H1 (cell line): ENCODE data around the gene RALA. TPM values are rescaled to one million over a fixed set of nuclear protein-coding genes. Genes with fewer than 3 reads are reported as not detected.

Experiments used
- CTCF ChIA-PET: fragments of 300-600 bp; sonication (Branson Sonifier 250); formaldehyde crosslinking; loops from one replicate; lab custom pipeline; 2021; ENCODE audit not compliant: partially characterized antibody; lab: Charles Lee
- POLR2A ChIA-PET: fragments of 300-600 bp; sonication (Branson Sonifier 250); formaldehyde crosslinking; loops from one replicate; lab custom pipeline; 2021; ENCODE audit warnings: inconsistent platforms; ENCODE audit not compliant: partially characterized antibody; lab: Charles Lee
- DNase-seq, 2 experiments: peaks; one replicate each; pipeline versions ENCODE4 v3.0.0 to v3.0.0-alpha.2; 2010 to 2022; ENCODE audit warnings: low spot score in 2 of 2, low read depth in 1 of 2, mixed read lengths in 1 of 2
- FAIRE-seq: peaks from 2 replicates; lab custom pipeline; 2011; peaks lifted over from hg19 to GRCh38; lab: Jason Lieb, UNC
- H2AFZ ChIP-seq: 2 replicates; pipeline ENCODE4 v1.8.1; 2012; ENCODE audit warnings: low read length, inconsistent platforms
- H2AK5ac ChIP-seq: 2 replicates; pipeline ENCODE4 v1.6.1; 2013; ENCODE audit warnings: low read depth, low read length
- H2BK120ac ChIP-seq: replicated peaks from 2 replicates; pipeline ENCODE3; 2013; ENCODE audit warnings: low read depth, low read length, inconsistent platforms
- H2BK12ac ChIP-seq: 2 replicates; pipeline ENCODE4 v1.6.1; 2013; ENCODE audit warnings: low read depth, low read length
- H2BK15ac ChIP-seq: 2 replicates; pipeline ENCODE4 v1.6.1; 2013; ENCODE audit warnings: low read length
- H2BK20ac ChIP-seq: 2 replicates; pipeline ENCODE4 v1.6.1; 2013; ENCODE audit warnings: low read length
- H2BK5ac ChIP-seq: 2 replicates; pipeline ENCODE4 v1.6.1; 2013; ENCODE audit warnings: low read depth, low read length
- H3K14ac ChIP-seq: 2 replicates; pipeline ENCODE4 v1.6.1; 2013; ENCODE audit warnings: inconsistent platforms; ENCODE audit not compliant: insufficient read length
- H3K18ac ChIP-seq: 2 replicates; pipeline ENCODE4 v1.6.1; 2013; ENCODE audit warnings: low read length; ENCODE audit errors: extremely low read depth
- H3K23ac ChIP-seq: 2 replicates; pipeline ENCODE4 v1.6.1; 2013; ENCODE audit warnings: inconsistent platforms; ENCODE audit not compliant: insufficient read length
- H3K23me2 ChIP-seq: 2 replicates; pipeline ENCODE4 v1.6.1; 2013; ENCODE audit warnings: low read depth, low read length
- H3K27ac ChIP-seq: 2 replicates; pipeline ENCODE4 v1.6.1; 2011; ENCODE audit warnings: low read depth, low read length, inconsistent platforms
- H3K27me3 ChIP-seq, 4 experiments: replicated peaks in 1 of 4; 1 replicate in 1 of 4; 2 replicates in 3 of 4; pipeline versions ENCODE4 v1.6.1 to v1.8.1; 2011 to 2013; ENCODE audit warnings: low read length in 3 of 4, mild to moderate bottlenecking in 3 of 4, inconsistent platforms in 2 of 4, mixed read lengths in 2 of 4, moderate library complexity in 1 of 4; ENCODE audit not compliant: control insufficient read depth in 3 of 4, insufficient read depth in 3 of 4; ENCODE audit errors: extremely low read depth in 1 of 4
- H3K36me3 ChIP-seq, 4 experiments: 2 replicates each; pipeline versions ENCODE4 v1.6.1 to v1.8.1; 2011 to 2013; ENCODE audit warnings: mild to moderate bottlenecking in 4 of 4, low read length in 3 of 4, moderate library complexity in 2 of 4, control low read depth in 1 of 4, inconsistent platforms in 1 of 4; ENCODE audit not compliant: insufficient read depth in 4 of 4, control insufficient read depth in 2 of 4
- H3K4ac ChIP-seq: replicated peaks from 2 replicates; pipeline ENCODE3; 2013; ENCODE audit warnings: low read length, low read depth, mixed read lengths, inconsistent platforms; ENCODE audit not compliant: insufficient read length
- H3K4me1 ChIP-seq, 4 experiments: replicated peaks in 1 of 4; 1 replicate in 1 of 4; 2 replicates in 3 of 4; pipeline versions ENCODE4 v1.6.1 to v1.8.1; 2011 to 2013; ENCODE audit warnings: low read length in 3 of 4, inconsistent platforms in 2 of 4, mixed read lengths in 1 of 4; ENCODE audit not compliant: insufficient read depth in 4 of 4, control insufficient read depth in 3 of 4
- H3K4me2 ChIP-seq, 2 experiments: 2 replicates each; pipeline versions ENCODE4 v1.6.1 to v1.8.1; 2011 to 2013; ENCODE audit warnings: low read depth in 2 of 2, low read length in 2 of 2, control low read depth in 1 of 2, inconsistent platforms in 1 of 2, mild to moderate bottlenecking in 1 of 2; ENCODE audit not compliant: insufficient read depth in 1 of 2
- H3K4me3 ChIP-seq, 4 experiments: fragments of 200-600, 300-600 bp in 1 of 4; sonication (generic), shearing (Covaris generic), sonication (Bioruptor Twin) in 1 of 4; 2 replicates each; pipeline versions ENCODE4 v1.5.1 to v1.8.1; 2011 to 2016; ENCODE audit warnings: low read length in 4 of 4, low read depth in 3 of 4, control low read depth in 2 of 4, inconsistent platforms in 2 of 4, mild to moderate bottlenecking in 2 of 4, mixed read lengths in 1 of 4, moderate library complexity in 1 of 4; ENCODE audit not compliant: insufficient read depth in 2 of 4; ENCODE audit errors: extremely low read depth in 1 of 4
- H3K56ac ChIP-seq: replicated peaks from 2 replicates; pipeline ENCODE3; 2013; ENCODE audit warnings: low read depth, mild to moderate bottlenecking, mixed read lengths, low read length, inconsistent platforms; ENCODE audit not compliant: insufficient read length
- H3K79me1 ChIP-seq: 2 replicates; pipeline ENCODE4 v1.6.1; 2013; ENCODE audit warnings: low read depth, low read length, control low read depth
- H3K79me2 ChIP-seq, 2 experiments: 2 replicates each; pipeline versions ENCODE4 v1.6.1 to v1.8.1; 2012 to 2013; ENCODE audit warnings: low read length in 2 of 2, mild to moderate bottlenecking in 2 of 2, inconsistent platforms in 1 of 2; ENCODE audit not compliant: insufficient read depth in 2 of 2, control insufficient read depth in 1 of 2
- H3K9ac ChIP-seq, 4 experiments: replicated peaks in 1 of 4; 1 replicate in 1 of 4; 2 replicates in 3 of 4; pipeline versions ENCODE4 v1.6.1 to v1.8.1; 2011 to 2013; ENCODE audit warnings: low read depth in 3 of 4, low read length in 3 of 4, control low read depth in 2 of 4, mild to moderate bottlenecking in 2 of 4, moderate library complexity in 2 of 4, inconsistent platforms in 1 of 4; ENCODE audit errors: extremely low read depth in 1 of 4
- H3K9me3 ChIP-seq, 2 experiments: 2 replicates each; pipeline versions ENCODE4 v1.6.1 to v1.8.1; 2012 to 2013; ENCODE audit warnings: mild to moderate bottlenecking in 2 of 2, moderate library complexity in 2 of 2, control low read depth in 1 of 2, inconsistent platforms in 1 of 2, low read depth in 1 of 2, low read length in 1 of 2, mixed read lengths in 1 of 2; ENCODE audit not compliant: insufficient read depth in 2 of 2
- H4K20me1 ChIP-seq, 2 experiments: replicated peaks in 1 of 2; 2 replicates each; pipeline versions ENCODE3 to v1.8.1; 2011 to 2013; ENCODE audit warnings: inconsistent platforms in 2 of 2, low read length in 2 of 2, mild to moderate bottlenecking in 1 of 2; ENCODE audit not compliant: insufficient read depth in 2 of 2, control insufficient read depth in 1 of 2
- H4K5ac ChIP-seq: 2 replicates; pipeline ENCODE4 v1.6.1; 2013; ENCODE audit warnings: low read length, low read depth, mixed read lengths, inconsistent platforms; ENCODE audit not compliant: insufficient read length
- H4K8ac ChIP-seq: 2 replicates; pipeline ENCODE4 v1.8.0; 2013; ENCODE audit warnings: mild to moderate bottlenecking, moderate library complexity, low read length, inconsistent platforms; ENCODE audit not compliant: insufficient read depth; ENCODE audit errors: extremely low read depth
- H4K91ac ChIP-seq: replicated peaks from 2 replicates; pipeline ENCODE3; 2013; ENCODE audit warnings: low read length, mixed read lengths, inconsistent platforms; ENCODE audit not compliant: insufficient read length
- ASH2L ChIP-seq: fragments of 200-600, 300-600 bp; sonication (generic); IDR thresholded peaks from one replicate; pipeline ENCODE4 v1.7.1; 2017; ENCODE audit warnings: low read length
- BACH1 ChIP-seq: IDR thresholded peaks from 2 replicates; pipeline ENCODE4 v1.6.1; 2012; ENCODE audit warnings: low read length, improper control_type of control experiment
- CBX8 ChIP-seq: fragments of 300-800, 300-1000 bp; sonication (generic); IDR thresholded peaks from 2 replicates; pipeline ENCODE4 v1.7.1; 2016; ENCODE audit warnings: low read depth, low read length, borderline replicate concordance
- CHD1 ChIP-seq: IDR thresholded peaks from 2 replicates; pipeline ENCODE4 v1.6.1; 2012; ENCODE audit warnings: low read depth, low read length, improper control_type of control experiment
- GTF2F1 ChIP-seq: IDR thresholded peaks from 2 replicates; pipeline ENCODE4 v1.6.1; 2012; ENCODE audit warnings: low read depth, low read length, improper control_type of control experiment, borderline replicate concordance
- KDM4A ChIP-seq: IDR thresholded peaks from one replicate; pipeline ENCODE4 v1.7.1; 2012; ENCODE audit warnings: low read depth, mild to moderate bottlenecking, moderate library complexity, low read length, inconsistent platforms; ENCODE audit not compliant: severe bottlenecking
- KDM5A ChIP-seq: fragments of 200-600 bp; IDR thresholded peaks from 2 replicates; pipeline ENCODE4 v1.7.1; 2012; ENCODE audit warnings: mild to moderate bottlenecking, low read length, inconsistent platforms, mixed read lengths
- POLR2AphosphoS5 ChIP-seq: IDR thresholded peaks from 2 replicates; pipeline ENCODE4 v1.6.1; 2011; ENCODE audit warnings: low read depth, low read length
- RAD21 ChIP-seq, 2 experiments: IDR thresholded peaks in 1 of 2; conservative IDR thresholded peaks in 1 of 2; 2 replicates each; pipeline ENCODE4 v1.6.1; 2011; ENCODE audit warnings: low read depth in 2 of 2, low read length in 2 of 2, improper control_type of control experiment in 1 of 2, inconsistent platforms in 1 of 2, mild to moderate bottlenecking in 1 of 2, moderate library complexity in 1 of 2
- SUZ12 ChIP-seq: fragments of 200-600 bp; sonication (generic); IDR thresholded peaks from 2 replicates; pipeline ENCODE4 v1.6.1; 2012; ENCODE audit warnings: mild to moderate bottlenecking, inconsistent platforms, low read length, moderate library complexity, mixed read lengths
- TCF12 ChIP-seq: IDR thresholded peaks from 2 replicates; pipeline ENCODE4 v1.6.1; 2011; ENCODE audit warnings: low read depth, mild to moderate bottlenecking, low read length
- ZNF274 ChIP-seq: IDR thresholded peaks from 2 replicates; pipeline ENCODE4 v1.7.0; 2012; ENCODE audit warnings: low read length, borderline replicate concordance; ENCODE audit errors: extremely low read depth
- WGBS, 2 experiments: shearing (Covaris generic) in 1 of 2; methylation state at CpG; one replicate each; pipeline versions ENCODE4 v1.1.6 to v1.1.7; 2013 to 2015; ENCODE audit warnings: low lambda C conversion rate in 2 of 2, mixed read lengths in 2 of 2, inconsistent platforms in 1 of 2, low coverage in 1 of 2, missing lambda C conversion rate in 1 of 2; ENCODE audit not compliant: insufficient replicate concordance in 2 of 2, insufficient coverage in 1 of 2, insufficient read length in 1 of 2; ENCODE audit errors: extremely low coverage in 1 of 2, missing lambda C conversion rate in 1 of 2; 5-methylcytosine and 5-hydroxymethylcytosine counted together
- polyA plus RNA-seq, 7 experiments: library from polyadenylated mRNA; depleted of rRNA in 3 of 7; stranded (reverse) in 5 of 7; unstranded in 2 of 7; fragments of >200 nt in 5 of 7; fragments of 200-250 nt in 2 of 7; gene quantifications; 1 replicate in 5 of 7; 2 replicates in 1 of 7; 4 replicates in 1 of 7; pipeline versions ENCODE4 v1.2.1 to v1.2.3, GENCODE V29; 2011 to 2013; ENCODE audit warnings: missing spikeins in 2 of 7, mixed read lengths in 2 of 7
- total RNA-seq: library from RNA; stranded (reverse); fragmentation: NEBNext Ultra II Directional; extraction: Animal tissue kit (Norgen Biotek cat#: 25700); gene quantifications from 2 replicates; pipeline ENCODE4 v1.2.1, GENCODE V29; 2021
- TF ChIP-seq, protein P1 (sequence below): IDR thresholded peaks from 2 replicates; pipeline ENCODE4 v1.6.1; 2012; ENCODE audit warnings: low read length, inconsistent platforms

RALA gene
- total and polyA plus RNA-seq, 2 of the 8 experiments (the other 6 are each of a cell fraction or from before 2014, with no cell fraction given): 24.1 to 72.8 TPM

DNA sequence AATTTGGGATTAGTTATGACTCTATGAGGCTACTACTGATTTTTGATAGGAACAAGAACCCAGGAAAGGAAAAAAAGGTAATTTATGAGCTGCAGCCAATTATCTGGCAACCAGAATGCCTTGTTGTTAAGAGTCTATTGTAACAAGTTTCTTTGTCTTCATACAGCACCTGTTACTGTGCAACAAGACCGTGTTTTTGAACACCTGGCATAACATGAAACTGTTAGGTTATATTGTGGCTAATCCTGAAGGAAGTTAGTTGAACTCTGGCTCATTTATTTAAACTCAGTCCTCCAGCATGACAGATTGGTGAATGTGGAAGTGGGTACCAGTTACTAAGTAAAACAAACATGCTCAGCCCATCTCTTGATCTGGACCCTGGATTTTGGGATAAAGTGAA lies 33.0 kb downstream of the RALA start:
- Histone ChIP-seq H3K36me3 (peaks cover 0 to 8% (median 3%) of the 10 kb centered on the region in 4 experiments; a peak in 2 of 8 replicates), H4K5ac (no peak overlapping the region), H3K4me3 (no peak overlapping the region), H4K20me1 (peaks cover 2 to 3% of the 10 kb centered on the region in 2 experiments), H4K8ac (no peak overlapping the region), H3K23me2 (no peaks in the 10 kb centered on the region; the same call in 1 of the 2 replicates), H3K18ac (no peak overlapping the region), H3K9me3 (peaks cover 3 to 10% of the 10 kb centered on the region in 2 experiments), H3K14ac (no peak overlapping the region), H4K91ac (no peak overlapping the region), H2AK5ac (no peak overlapping the region), H2BK15ac (no peak overlapping the region), H3K27me3 (no peaks in the 10 kb centered on the region), H3K27ac (no peak overlapping the region), H3K9ac (no peak overlapping the region), H3K79me1 (peaks cover 5% of the 10 kb centered on the region), H2BK20ac (no peak overlapping the region), H2AFZ (no peak overlapping the region), H3K4me1 (no peaks in the 10 kb centered on the region), H2BK5ac (no peak overlapping the region), H3K79me2 (peaks cover 0 to 74% of the 10 kb centered on the region in 2 experiments; a peak in 2 of 4 replicates), H3K23ac (no peak overlapping the region), H3K4me2 (no peak overlapping the region), H2BK120ac (no peak overlapping the region), H3K4ac (no peak overlapping the region), H3K56ac (no peak overlapping the region), H2BK12ac (no peak overlapping the region)
- POLR2A ChIA-PET: no interaction called here
- DNase-seq: no peak
- FAIRE-seq: no peak
- WGBS, 2 experiments: 96% methylated on average over 1 of the region's 1 CpG; no CpG with 5 or more reads in 1 of the 2 experiments
- CTCF ChIA-PET: no interaction called here
- TF ChIP-seq KDM4A (no peak), ZNF274 (no peak), BACH1 (no peak), RAD21 (IDR thresholded peaks at IDR 0.05 in 1 of 2, conservative IDR thresholded peaks at IDR 0.05 in 1 of 2; ENCODE audit: low read depth in 2 of 2, low read length in 2 of 2) (no peak), CBX8 (no peak), CHD1 (no peak), KDM5A (no peak), GTF2F1 (no peak), SUZ12 (no peak), ASH2L (no peak), TCF12 (no peak), POLR2AphosphoS5 (no peak)
- TF ChIP-seq, protein P1, sequence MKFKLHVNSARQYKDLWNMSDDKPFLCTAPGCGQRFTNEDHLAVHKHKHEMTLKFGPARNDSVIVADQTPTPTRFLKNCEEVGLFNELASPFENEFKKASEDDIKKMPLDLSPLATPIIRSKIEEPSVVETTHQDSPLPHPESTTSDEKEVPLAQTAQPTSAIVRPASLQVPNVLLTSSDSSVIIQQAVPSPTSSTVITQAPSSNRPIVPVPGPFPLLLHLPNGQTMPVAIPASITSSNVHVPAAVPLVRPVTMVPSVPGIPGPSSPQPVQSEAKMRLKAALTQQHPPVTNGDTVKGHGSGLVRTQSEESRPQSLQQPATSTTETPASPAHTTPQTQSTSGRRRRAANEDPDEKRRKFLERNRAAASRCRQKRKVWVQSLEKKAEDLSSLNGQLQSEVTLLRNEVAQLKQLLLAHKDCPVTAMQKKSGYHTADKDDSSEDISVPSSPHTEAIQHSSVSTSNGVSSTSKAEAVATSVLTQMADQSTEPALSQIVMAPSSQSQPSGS: no peak
